ENCODE data around the gene TENM3.

DNA sequence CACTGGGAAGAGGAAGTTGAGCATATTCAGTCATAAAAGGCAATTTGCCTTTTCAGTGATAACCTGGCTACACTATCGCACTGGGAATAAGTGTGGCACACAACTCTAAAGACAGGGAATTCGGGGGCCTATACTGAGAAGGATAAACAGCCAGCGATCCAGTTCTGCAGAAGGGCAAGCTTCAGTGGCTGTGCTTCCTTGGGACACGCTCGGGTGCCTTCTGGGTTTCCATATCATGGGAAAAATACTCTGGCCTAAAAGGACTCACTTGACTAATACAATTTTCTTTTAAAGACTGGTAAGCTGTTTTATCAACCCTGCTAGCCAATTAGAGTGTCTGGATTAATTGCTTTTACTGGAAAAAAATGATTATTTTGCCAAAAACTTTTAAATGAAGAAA, 58.5 kb downstream of the TENM3 start:
- TF ChIP-seq, protein P1, sequence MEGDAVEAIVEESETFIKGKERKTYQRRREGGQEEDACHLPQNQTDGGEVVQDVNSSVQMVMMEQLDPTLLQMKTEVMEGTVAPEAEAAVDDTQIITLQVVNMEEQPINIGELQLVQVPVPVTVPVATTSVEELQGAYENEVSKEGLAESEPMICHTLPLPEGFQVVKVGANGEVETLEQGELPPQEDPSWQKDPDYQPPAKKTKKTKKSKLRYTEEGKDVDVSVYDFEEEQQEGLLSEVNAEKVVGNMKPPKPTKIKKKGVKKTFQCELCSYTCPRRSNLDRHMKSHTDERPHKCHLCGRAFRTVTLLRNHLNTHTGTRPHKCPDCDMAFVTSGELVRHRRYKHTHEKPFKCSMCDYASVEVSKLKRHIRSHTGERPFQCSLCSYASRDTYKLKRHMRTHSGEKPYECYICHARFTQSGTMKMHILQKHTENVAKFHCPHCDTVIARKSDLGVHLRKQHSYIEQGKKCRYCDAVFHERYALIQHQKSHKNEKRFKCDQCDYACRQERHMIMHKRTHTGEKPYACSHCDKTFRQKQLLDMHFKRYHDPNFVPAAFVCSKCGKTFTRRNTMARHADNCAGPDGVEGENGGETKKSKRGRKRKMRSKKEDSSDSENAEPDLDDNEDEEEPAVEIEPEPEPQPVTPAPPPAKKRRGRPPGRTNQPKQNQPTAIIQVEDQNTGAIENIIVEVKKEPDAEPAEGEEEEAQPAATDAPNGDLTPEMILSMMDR (conservative IDR thresholded peaks at IDR 0.05), result no peak
- TF ChIP-seq EZH2 (IDR thresholded peaks at IDR 0.05; ENCODE audit: low read depth), result no peak
